Cardiac fibroblast (primary cell): Measurements from ENCODE around the gene SH2B3.

Experiments
- DNase-seq, 2 donors: peaks; one replicate each; pipeline versions ENCODE4 v3.0.0 to v3.0.0-alpha.2; 2010; ENCODE audit warnings: low read depth in 2 of 2
- H3K4me3 ChIP-seq, 2 donors: replicated peaks in 1 of 2; 1 replicate in 1 of 2; 2 replicates in 1 of 2; pipeline ENCODE4 v1.5.1; 2011; ENCODE audit warnings: low read depth in 2 of 2, low read length in 2 of 2, mild to moderate bottlenecking in 2 of 2, moderate library complexity in 1 of 2
- TF ChIP-seq, protein P1 (sequence below): IDR thresholded peaks from one replicate; pipeline ENCODE4 v1.5.1; 2011; ENCODE audit warnings: low read depth, mild to moderate bottlenecking, low read length, inconsistent platforms

Gene SH2B3

DNA sequence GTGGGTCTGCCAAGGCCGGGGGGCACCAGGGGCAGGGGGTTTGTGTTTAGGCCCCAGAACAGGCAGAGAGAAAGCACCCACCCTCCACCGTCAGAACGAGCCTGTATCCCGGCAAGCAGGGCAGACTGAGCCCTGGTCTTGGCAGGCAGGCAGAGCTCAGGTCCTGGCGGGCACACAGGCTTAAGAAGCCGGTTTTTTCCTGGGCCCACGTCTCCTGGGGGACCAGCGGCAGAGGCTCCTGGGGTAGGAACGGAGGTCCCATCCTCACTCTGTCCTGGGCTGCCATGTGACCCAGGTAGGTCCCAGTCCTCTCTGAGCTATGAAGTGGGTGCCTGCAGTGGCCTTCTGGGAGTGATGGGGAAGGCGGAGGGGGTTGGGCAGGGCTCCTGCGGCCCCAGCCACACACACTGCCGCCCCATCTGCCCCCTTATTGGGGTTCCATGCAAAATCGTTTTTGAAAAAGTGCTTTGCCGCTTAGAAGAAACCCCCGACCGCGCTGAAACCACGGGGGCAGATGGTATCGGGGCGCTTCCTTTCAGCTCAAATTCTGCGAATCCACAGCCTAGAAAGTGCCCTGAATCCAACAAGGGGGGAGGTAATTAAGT, 24.2 kb downstream of the SH2B3 start:
- TF ChIP-seq, protein P1, sequence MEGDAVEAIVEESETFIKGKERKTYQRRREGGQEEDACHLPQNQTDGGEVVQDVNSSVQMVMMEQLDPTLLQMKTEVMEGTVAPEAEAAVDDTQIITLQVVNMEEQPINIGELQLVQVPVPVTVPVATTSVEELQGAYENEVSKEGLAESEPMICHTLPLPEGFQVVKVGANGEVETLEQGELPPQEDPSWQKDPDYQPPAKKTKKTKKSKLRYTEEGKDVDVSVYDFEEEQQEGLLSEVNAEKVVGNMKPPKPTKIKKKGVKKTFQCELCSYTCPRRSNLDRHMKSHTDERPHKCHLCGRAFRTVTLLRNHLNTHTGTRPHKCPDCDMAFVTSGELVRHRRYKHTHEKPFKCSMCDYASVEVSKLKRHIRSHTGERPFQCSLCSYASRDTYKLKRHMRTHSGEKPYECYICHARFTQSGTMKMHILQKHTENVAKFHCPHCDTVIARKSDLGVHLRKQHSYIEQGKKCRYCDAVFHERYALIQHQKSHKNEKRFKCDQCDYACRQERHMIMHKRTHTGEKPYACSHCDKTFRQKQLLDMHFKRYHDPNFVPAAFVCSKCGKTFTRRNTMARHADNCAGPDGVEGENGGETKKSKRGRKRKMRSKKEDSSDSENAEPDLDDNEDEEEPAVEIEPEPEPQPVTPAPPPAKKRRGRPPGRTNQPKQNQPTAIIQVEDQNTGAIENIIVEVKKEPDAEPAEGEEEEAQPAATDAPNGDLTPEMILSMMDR = no peak
- DNase-seq = no peak
- H3K4me3 ChIP-seq = no peak overlapping the region

DNA sequence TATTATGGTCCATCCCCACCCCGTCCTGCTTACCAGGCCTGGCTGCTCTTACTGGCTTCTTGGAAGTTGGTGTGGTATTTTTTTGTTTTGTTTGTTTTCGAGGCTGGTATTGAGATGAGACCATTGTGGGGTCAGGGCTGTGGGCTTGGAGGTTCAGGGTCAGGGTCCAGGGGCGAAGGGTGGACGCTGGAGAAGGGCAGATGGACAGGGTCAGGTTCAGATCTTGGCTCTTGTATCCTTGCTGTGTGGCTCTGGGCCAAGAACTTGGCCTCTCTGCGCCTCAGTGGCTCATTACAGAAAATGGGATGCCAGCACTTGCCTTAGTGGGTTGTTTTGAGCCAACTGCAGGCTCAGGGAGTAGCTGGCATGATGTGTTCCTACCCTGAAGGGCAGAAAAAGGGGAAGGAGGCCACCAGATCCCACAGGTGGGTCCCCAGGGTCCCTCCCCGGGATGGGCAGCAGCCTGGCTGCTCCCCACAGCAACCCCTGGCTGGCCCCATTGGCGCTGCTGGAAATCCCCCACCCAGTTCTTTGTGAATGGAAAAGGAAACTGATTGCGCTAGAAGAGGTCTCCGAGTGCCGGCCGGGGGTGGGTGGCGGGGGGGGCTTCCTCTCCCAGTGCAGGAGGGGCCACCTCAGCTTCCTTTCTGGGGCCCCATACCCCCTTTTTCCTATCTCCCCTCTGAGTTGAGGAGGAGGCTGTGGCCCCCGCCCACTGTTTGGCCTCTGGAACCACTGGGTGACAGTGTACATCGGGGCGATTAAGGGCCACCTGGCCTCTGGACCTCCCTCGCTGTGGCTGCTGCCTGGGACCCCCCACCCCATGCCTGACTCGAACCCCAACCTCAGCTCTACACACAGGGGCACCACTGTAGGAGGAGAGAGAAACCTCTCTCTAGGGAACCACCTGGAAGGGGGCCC, 25.0 kb downstream of the SH2B3 start:
- TF ChIP-seq, protein P1 = no peak
- no peak overlapping the region for H3K4me3 ChIP-seq
- DNase-seq = no peak

DNA sequence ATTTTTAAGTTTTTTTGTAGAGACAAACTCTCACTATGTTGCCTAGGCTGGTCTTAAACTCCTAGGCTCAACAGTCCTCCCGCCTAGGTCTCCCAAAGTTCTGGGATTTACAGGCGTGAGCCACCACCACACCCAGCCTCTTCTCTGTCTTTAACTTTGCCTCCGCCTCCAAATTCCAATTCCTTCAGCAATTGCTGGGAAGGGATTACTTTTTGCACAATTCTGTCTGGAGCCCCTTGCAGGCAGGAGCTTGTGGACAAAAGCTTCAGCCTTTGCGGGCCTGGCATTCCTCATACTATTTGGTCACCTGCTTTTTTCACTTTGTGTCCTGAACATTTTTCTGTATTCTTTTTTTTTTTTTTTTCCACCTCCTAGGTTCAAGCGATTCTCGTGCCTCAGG, 26.0 kb downstream of the SH2B3 start:
- H3K4me3 ChIP-seq = no peak overlapping the region
- DNase-seq = no peak
- TF ChIP-seq, protein P1 = no peak

DNA sequence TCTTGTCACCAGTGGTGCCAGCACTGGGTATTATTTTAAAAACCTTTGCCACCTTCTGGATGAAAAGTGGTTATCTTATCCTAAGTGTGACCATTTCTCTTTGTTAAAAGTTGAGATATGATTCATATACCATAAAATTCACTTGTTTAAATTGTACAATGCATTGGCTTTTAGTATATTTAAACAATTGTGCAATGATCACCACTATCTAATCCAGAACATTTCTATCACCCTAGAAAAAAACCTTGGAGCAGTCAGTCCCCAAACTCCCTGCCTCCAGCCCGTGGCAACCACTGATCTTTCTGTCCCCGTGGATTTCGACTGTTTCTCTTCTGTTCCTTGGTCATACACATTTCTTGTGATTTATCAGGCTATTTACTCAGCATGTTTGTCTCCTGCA, 28.3 kb downstream of the SH2B3 start:
- DNase-seq = no peak
- no peak overlapping the region for H3K4me3 ChIP-seq
- TF ChIP-seq, protein P1 = no peak

DNA sequence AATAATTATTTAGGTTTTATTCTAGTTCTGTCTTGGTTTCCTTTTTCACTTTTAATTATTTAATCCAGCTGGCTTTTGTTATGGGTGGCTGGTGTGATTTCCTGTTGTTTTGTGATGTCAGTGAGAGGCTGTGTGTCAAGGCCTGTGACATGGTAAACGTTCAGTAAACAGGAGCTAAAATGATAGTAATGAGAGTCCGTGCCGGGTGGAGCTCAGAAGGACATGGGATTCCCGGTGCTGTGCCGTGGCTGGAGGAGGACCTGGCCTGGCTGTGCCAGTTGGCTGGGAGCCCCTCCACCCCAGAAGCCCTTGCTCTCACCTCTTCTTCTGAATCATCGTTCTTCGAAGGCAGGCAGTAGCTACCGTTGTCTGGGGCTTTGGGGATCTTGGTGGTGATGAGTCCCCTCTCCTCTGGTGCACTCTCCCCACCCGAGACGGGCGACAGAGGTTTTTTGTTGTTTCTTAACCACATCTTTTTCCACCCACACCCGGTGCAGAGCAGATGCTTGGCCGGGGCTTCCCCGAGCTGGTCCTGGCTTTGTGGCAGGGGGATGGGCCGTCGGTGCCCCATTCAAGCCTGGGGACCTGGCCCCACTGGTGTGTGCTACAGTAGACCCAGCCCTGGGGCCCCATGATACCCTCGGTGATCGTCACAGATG, 29.1 kb downstream of the SH2B3 start:
- TF ChIP-seq, protein P1 = no peak
- DNase-seq = peak; percentile 73 to 74
- peak overlapping the region in 1 of 2 donors; percentile 10 for H3K4me3 ChIP-seq

DNA sequence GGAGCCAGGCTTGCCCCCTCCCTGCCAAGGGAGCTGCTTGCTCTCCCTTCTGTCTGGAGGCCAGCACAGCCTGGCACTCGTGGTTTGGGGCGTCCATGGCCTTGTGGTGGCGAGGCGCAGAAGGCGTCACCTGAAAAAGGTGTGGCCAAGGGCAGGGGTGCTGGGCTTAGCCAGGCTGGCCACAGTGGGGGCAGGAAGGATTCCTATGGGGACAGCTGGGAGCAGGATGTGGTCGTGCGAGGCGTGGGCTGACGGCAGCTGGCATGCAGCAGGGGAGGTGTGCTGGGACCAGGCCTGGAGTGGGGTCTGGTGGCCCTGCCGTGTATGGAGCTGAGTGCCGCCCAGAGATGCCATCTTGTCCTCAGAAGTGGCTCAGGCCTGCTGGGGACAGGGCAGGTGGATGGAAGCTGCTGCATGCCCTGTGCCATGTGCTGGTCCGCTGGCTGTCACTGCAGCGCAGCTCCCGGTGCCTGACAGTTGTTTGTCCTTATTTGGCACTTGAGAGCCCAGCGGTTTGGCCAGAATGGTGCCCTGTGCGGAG, 30.0 kb downstream of the SH2B3 start:
- TF ChIP-seq, protein P1 = no peak
- H3K4me3 ChIP-seq = no peak overlapping the region
- no peak for DNase-seq
